GM12801 (cell line): ENCODE results near the gene NR6A1.

ENCODE experiments used
- CTCF ChIP-seq: IDR thresholded peaks from one replicate; pipeline ENCODE4 v1.5.1; 2011; ENCODE audit warnings: control low read depth; ENCODE audit not compliant: insufficient read length; ENCODE audit errors: extremely low read depth

The NR6A1 gene

GRCh38 chr9:124632077-124632621 is 139.0 kb downstream of the NR6A1 start:
- TF ChIP-seq CTCF = no peak

- TF ChIP-seq CTCF = no peak
These were observed 139.8 kb downstream of the NR6A1 start for GRCh38 chr9:124631326-124631725.

GRCh38 chr9:124629600-124629999 is 141.5 kb downstream of the NR6A1 start:
- TF ChIP-seq CTCF = no peak

GRCh38 chr9:124628741-124629140 is 142.4 kb downstream of the NR6A1 start:
- no peak for TF ChIP-seq CTCF

- no peak for TF ChIP-seq CTCF
These were observed 144.8 kb downstream of the NR6A1 start for GRCh38 chr9:124626276-124626675.

- TF ChIP-seq CTCF = no peak
These were observed 146.0 kb downstream of the NR6A1 start for GRCh38 chr9:124625087-124625486.

GRCh38 chr9:124624735-124624992 is 146.4 kb downstream of the NR6A1 start:
- no peak for TF ChIP-seq CTCF
